DMS53 treated with DMSO at 0.1 percent for 48 hours (cell line): ENCODE results near the gene ASPG.

Experiments
- DNase-seq: peaks from one replicate; lab custom pipeline; 2025; ENCODE audit not compliant: unreplicated experiment; lab: John Stamatoyannopoulos, UW

ASPG gene

GRCh38 chr14:104075530-104076151, 9.9 kb upstream of the ASPG start:
- no peak for DNase-seq

- no peak for DNase-seq
Measured at GRCh38 chr14:104076743-104077142, 8.8 kb upstream of the ASPG start.

GRCh38 chr14:104078031-104078455, 7.5 kb upstream of the ASPG start:
- DNase-seq: peak; percentile 67

- no peak for DNase-seq
Measured at GRCh38 chr14:104080376-104081260, 4.9 kb upstream of the ASPG start.

GRCh38 chr14:104081261-104081835, 4.2 kb upstream of the ASPG start:
- no peak for DNase-seq

- no peak for DNase-seq
Measured at GRCh38 chr14:104081951-104082464, 3.5 kb upstream of the ASPG start.

- no peak for DNase-seq
Measured at GRCh38 chr14:104082807-104083206, 2.7 kb upstream of the ASPG start.

GRCh38 chr14:104084251-104085002, 1.1 kb upstream of the ASPG start:
- DNase-seq: no peak

GRCh38 chr14:104085889-104086201, 345 bp downstream of the ASPG start:
- DNase-seq: no peak

GRCh38 chr14:104086210-104086660, 735 bp downstream of the ASPG start:
- no peak for DNase-seq

GRCh38 chr14:104086661-104087461, 1.4 kb downstream of the ASPG start:
- DNase-seq: no peak

- no peak for DNase-seq
Measured at GRCh38 chr14:104087505-104087904, 2.0 kb downstream of the ASPG start.

GRCh38 chr14:104087981-104088850, 2.7 kb downstream of the ASPG start:
- no peak for DNase-seq

GRCh38 chr14:104090071-104090748, 4.7 kb downstream of the ASPG start:
- no peak for DNase-seq

GRCh38 chr14:104091061-104091926, 5.8 kb downstream of the ASPG start:
- no peak for DNase-seq

- DNase-seq: no peak
Measured at GRCh38 chr14:104091927-104092771, 6.6 kb downstream of the ASPG start.

- DNase-seq: no peak
Measured at GRCh38 chr14:104092931-104093365, 7.4 kb downstream of the ASPG start.
